ELF-1 (cell line): ENCODE data around the gene EIF2B1.
"Not testable (repeated sequence)": the region's sequence is repeated elsewhere in the genome, so short reads cannot be mapped to it uniquely, and the experiment has no call there.

Source experiments
- DNase-seq: peaks from one replicate; pipeline ENCODE4 v3.0.0-alpha.2; 2016; ENCODE audit warnings: low read depth, low spot score

EIF2B1 gene

DNA sequence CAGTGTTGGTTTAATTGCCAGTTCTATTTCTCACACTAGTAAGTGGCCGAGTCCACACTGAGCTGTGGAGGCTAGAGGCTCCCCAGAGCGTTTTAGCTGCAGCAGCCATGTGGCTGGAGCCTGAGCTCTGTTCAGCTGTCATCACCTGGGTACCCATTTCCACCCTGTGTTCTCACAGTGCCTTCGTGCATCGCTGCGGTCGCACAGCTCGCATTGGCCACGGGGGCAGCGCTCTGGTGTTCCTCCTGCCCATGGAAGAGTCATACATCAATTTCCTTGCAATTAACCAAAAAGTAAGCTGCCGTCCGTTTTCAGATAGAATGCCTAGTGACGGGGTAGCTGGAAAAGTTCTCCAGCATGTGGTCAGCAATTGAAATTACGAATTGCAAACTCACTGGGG is 15.9 kb downstream of the EIF2B1 start:
- DNase-seq: no peak

DNA sequence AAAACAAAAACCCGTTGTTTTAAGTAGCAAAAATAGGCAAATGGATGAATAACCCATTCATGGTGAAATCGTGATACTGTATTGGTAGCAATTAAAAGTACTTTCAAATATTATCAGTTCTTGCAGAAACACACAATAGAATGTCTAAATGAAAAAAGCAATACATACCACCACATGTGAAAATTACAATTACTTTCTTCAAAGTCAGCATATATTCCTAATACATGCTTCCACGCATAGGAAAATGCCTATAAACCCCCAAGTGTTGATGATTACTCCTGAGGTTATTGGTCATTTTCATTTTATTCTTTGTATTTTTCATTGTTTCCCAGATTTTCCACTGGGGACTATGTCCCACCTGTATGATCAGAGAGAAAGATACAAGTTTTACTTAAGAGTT is 16.3 kb downstream of the EIF2B1 start:
- no peak for DNase-seq

DNA sequence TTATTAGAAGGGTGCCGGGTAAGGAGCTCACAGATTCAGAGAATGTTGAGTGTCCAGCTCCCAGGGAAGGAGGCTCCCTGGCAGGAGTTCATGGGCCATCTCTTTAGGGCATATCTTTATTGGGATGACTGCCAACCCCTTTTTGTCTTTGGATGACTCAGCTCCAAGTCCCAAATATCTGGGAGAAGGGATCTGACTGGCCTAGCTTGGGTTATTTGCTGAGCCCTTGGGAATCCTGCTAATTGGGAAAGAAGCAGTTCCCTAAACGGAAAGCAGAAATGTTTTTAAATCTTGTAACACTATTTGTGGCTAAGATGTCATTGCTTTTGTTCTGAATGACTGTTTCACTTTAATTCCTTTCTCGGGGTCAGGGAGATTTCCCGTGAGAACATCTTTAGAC is 19.0 kb downstream of the EIF2B1 start:
- no peak for DNase-seq

DNA sequence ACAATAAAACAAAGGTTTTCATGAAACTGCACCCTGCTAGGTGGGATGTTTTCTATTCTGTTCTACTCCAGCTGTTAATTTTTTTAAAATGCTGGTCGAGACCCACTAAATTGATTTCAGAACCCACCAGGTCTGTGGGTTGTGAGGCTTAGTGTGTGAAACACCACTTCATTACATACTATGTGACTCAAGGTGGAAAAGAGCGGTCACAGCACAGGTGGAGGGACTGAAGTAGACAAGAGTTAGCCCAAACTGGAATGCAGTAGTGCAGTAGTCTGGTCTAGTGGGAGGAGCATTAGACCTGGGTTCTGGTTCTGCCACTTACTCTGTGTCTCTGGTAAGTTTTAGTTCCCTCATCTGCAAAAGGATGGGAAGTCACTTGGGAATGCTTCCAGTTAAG is 19.4 kb downstream of the EIF2B1 start:
- no peak for DNase-seq

DNA sequence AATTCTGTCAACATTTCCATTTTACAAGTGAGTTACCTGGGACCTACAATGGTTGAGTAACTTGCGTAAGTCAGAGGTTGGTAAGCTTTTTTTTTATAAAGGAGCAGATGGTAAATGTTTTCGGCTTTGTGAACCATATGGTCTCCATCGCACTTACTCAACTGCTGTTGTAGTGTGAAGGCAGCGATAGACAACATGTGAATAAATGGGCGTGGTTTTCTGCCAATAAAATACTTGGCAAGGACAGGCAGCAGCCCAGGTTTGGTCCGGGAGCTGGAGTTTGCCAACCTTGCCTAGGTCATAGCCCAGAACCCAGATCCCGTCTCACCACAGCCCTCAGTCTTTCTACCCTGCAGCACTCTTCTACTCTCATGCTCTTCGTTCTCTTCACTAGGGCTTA is 25.3 kb downstream of the EIF2B1 start:
- DNase-seq: no peak

DNA sequence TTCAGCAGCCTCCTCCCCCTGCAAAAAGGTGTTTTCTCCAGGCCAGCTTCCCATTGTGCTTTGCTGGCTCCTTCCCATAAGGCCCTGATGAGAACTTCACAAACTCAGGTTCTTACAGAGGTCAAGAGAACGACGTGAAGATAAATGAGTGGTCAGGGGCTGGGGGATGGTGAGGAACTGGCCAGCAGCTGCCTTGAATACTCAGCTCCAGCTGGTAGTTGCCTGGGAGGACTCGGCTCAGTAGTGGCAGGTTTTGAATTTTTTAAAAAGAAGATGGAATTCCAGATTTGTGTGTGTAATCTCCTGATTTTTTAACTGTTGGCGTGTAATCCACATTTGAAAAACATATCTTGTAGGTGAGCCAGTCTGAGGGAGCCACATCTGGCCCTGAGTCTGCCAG is 25.7 kb downstream of the EIF2B1 start:
- DNase-seq: no peak

DNA sequence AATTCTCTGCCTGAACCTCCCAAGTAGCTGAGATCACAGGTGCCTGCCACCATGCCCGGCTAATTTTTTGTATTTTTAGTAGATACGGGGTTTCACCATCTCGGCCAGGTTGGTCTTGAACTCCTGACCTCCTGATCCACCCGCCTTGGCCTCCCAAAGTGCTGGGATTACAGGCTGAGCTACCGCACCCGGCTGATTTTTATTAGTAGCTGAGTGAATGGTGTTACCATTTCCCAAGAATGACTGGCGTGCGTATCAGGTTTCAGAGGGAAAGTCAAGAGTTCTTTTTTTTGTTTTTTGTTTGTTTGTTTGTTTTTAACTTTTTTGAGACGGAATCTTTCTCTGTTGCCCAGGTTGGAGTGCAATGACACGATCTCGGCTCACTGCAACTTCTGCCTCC is 30.0 kb downstream of the EIF2B1 start:
- DNase-seq: not testable (repeated sequence)

DNA sequence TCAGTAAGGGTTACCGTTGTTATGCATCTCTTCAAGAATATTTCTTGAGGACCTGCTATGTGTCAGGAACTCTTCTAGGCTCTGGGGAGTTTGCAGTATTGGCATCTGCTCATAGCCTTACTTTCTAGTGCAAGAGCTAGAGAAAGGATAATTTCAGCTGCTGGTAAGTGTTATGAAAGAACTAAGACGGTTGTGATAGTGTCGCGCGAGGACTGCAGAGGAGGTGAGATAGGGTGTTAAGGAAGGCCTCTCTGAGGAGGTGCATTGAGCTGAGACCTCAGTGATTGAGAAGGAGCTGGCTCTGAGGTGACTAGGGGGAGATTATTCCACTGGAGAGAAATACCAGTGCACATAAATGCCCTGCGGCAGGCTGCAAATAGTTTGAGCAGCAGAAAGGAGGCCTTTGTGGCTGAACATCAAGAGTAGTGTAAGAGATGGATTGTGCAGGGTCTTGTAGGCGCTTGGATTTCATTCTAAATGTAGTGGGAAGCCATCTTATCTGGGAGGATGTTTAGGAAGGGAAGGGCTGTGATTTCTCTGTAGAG is 30.8 kb downstream of the EIF2B1 start:
- peak; percentile 14 for DNase-seq

DNA sequence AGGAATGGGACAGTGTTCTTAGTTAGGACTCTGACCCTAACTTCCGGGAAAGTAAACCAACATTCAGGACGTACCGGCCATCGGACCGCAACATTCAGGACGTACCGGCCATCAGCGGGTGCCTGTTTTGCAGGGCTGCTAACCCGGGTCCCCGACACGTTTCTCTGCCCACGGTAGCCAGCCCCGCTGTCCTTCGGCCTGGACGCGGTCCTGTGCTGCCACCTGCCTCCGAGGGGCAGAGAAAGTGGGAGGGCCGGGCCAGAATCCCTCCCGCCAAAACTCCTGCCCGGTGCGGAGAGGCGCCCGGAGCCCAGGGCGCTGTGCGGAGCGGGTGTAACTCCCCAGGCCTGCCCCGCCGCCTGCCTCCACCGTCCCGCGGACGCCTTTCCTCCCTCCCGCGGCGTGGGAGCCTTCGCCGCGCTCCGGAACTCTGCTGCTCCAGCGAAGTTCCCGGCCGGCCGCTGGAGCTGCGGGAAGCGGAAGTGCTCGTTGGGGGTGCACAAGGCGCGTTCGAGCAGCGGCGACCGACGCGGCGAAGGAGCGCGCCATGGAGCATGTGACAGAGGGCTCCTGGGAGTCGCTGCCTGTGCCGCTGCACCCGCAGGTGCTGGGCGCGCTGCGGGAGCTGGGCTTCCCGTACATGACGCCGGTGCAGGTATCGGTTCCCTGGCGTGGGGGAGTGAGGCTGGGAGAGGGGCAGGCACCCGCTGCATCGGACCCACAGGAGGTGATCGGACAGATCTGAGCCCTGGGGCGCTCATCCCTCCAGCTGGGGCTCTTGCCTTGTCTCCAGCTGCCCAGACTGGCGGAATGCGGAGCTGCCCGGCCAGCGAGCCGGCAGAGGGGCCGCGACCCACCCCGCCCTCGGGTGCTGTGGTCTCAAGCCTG is 31.6 kb downstream of the EIF2B1 start, which contains the start of gene DDX55:
DDX55 (plus strand) TSS at position 498 of the 888 bp plus-strand sequence; CDS start at position 548, 50 bp downstream.
- DNase-seq: peak; percentile 91

DNA sequence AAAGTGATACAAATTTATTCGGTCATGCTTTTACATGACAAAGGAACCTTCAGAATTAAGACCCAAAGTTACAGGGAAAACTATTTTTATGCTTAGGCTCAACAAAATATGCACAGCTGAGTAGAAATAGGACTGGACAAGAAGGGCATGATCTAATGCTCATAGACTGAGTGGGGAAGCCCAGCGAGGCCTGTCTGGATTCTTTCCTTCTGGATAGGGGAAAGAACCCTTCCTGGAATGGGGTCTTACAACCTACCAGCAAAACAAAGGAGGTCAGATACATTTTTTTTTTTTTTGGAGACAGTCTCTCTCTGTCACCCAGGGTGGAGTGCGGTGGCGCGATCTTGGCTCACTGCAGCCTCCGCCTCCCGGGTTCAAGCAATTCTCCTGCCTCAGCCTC is 33.8 kb downstream of the EIF2B1 start:
- no peak for DNase-seq

DNA sequence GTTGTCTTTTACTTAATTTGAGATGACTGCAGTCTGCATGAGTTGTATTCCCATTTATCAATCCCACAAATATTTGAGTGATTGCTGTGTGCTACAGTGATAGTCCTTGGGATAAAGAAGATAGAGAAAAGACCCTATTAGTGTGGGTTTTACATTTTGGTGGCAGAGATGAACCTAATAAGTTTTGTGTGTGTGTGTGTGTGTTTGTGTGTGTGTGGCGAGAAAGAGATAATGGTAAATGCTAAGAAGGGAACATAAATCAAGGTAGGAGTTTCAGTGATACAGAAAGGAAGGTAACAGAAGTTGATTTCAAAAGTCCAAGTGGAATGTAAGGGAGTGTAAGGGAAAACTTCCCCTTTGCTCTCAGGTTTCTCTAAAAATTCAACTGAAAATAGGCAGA is 34.2 kb downstream of the EIF2B1 start:
- no peak for DNase-seq

DNA sequence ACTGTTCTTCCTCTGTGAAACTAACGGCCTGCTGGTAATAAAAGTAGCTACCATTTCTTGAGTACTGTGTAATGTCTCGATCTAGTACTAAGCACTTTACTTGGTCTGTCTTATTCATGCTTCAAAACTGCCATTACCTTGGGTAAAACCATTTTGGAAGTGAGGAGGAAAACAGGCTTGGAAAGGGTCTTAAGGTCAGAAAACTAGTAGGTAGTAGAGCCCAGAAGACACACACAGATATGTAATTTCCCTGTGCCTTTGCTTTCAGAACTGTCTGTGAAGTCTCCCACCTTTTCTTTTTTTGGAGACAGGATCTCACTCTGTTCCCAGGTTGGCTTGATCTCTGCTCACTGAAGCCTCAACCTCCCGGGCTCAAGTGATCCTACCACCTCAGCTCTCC is 35.0 kb downstream of the EIF2B1 start:
- no peak for DNase-seq

DNA sequence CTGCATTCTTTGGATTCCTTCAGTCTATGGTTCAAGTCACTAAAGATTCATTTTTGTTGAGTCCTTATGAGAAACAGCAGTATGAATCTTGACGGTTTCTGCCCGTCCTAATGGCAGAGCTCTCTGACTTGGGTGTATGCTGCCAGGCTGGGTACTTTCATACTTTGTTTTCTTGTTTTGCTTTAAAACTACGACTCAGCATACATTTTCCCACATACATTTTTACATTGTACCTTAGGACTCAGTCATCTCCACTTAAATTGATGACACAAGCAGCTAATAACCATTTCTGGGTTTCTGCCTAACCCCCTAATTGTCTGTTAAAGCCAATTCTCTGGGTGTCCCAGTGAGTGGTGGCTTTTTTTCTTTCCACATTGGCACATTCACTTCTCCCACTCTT is 36.4 kb downstream of the EIF2B1 start:
- no peak for DNase-seq

DNA sequence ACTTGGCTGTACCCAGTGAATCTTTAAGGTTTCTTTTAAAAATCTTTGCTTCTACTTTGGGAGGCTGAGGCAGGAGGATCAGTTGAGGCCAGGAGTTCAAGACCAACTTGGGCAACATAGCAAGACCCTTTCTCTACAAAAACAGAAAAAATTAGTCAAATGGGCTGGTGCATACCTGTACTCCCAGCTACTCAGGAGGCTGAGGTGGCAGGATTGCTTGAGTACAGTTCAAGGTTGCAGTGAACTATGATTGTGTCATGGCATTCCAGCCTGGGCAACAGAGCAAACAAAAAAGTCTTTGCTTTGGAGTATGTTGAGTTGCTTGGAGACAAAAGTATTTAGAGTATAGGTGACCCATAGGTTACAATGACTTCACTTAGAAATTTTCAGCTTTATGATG is 37.8 kb downstream of the EIF2B1 start:
- no peak for DNase-seq

DNA sequence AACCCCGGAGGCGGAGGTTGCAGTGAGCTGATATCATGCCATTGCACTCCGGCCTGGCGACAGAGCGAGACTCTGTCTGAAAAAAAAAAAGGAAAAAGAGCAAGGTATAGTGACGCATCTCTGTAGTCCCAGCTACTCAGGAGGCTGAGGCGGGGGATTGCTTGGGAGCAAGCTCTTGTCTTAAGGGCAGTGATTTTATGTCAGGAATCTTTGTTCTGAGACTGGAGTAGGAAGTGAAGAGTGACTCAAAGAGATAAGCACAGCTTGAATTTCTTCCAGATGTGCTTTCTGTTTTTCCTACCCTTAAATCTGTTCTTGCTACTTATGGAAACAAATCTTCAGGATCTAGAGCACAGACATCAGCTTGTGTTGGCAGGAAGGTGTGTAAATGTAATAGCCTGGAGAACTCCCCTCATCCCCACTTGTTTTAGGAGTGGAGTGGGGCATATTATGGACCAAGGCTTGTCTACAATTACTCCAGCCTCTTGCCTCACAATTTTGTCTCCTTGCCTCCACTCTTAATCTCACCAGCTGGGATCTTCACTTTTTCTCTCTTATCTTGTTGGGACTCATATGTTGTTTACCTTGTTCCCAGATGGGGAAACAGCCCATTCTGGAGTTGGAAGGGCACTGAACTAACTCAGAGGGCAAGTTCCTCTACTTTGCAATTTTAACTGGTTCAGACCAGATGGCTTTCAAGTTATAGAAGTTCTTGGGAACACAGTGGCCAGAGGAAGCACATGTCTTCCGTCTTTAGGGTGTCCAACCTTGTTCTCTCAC is 41.6 kb downstream of the EIF2B1 start:
- DNase-seq: no peak

DNA sequence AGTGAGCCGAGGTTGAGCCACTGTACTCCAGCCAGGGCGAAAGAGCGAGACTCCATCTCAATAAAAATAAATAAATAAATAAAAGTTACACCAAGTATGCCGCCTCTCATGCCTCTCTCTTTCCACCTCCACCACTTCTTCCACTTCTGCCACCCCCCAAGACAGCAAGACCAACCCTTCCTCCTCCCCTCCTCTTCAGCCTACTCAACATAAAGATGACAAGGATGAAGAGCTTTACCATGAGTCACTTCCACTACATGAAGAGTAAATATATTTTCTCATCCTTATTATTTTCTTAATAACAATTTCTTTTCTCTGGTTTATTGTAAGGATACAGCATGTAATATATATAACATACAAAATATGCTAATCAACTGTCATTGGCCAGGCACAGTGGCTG is 52.7 kb downstream of the EIF2B1 start:
- DNase-seq: no peak

DNA sequence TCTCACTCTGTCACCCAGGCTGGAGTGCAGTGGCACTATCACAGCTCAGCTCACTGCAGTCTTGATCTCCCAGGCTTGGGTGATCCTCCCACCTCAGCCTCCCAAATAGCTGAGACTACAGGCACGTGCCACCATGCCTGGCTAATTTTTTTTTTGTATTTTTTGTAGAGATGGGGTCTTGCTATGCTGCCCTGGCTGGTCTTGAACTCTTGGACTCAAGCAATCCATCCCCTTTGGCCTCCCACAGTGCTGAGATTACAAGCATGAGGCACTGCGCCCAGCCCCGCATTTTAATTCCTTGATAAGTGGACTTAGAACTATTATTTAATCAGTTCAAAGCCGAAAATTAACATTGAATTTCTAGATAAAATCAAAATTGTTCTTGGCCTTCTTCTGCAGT is 54.7 kb downstream of the EIF2B1 start:
- not testable (repeated sequence) for DNase-seq

DNA sequence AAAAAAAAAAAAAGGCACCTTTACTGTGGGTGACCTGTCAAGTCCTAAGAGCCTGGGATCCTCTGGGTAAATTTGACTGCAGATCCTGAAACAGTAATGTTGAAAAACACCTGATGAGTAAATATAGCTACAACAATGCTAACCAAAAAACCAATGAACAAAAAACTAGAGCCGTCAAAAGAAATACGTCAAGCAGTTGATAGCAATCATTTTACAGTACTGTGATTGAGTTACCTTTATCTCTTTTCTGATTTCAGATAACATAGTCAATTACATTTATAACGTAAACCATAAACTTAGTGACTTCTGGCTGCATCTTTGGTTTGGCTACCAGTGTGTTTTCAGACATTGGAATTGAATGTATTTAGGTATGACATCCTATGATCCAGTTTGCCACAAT is 55.2 kb downstream of the EIF2B1 start:
- DNase-seq: no peak

DNA sequence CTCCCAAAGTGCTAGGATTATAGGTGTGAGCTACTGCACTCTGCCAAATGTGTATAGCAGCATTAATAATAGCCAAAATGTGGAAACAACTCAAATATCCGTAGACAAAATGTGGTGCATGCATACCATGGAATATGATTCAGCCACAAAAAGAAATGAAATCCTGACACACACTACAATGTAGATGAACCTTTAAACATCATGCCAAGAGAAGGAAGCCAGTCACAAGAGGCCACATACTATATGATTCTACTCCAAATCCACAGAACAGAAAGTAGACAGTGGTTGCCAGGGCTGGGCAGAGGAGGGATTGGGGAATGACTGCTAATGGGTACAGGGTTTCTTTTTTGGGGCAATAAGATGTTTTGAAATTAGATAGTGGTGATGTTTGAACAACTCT is 56.9 kb downstream of the EIF2B1 start:
- DNase-seq: no peak

DNA sequence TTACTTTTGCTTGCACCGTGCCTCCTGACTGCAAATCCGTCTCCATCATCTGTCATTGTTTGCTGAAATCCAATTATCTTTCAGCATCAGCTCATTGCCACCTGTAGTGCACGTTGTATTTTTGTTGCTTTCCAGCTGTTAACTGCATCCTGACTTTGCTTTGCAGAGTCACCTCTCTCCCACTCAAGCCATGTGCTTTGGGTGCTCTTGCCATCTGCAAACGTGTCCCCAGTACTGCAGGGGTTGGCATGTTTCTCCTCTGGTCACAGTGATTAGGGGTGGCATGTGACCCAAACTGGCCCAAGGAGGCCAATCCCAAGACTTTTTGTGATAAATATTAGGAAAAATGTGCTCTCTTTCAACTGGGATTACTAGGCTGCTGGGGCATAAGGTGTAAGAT is 59.6 kb downstream of the EIF2B1 start:
- no peak for DNase-seq

DNA sequence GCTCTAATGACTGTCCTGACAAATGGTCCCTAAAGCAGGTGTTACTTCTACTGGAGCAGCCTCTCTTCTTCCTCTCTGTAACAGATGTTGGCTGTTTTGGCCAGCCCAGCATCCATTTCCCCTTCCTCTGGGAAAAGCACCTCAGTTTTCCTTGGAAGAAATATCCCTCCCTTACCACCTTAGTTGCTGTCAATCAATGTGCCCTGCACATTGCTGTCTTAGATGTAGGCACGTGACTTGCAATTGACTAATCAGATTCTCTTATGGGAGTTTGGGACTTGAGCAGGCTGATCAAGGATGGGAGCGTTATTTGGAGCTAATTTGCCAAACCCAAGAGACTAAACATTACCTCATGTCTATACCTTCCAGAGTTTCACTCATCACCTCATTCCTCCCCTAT is 61.1 kb downstream of the EIF2B1 start:
- DNase-seq: no peak

DNA sequence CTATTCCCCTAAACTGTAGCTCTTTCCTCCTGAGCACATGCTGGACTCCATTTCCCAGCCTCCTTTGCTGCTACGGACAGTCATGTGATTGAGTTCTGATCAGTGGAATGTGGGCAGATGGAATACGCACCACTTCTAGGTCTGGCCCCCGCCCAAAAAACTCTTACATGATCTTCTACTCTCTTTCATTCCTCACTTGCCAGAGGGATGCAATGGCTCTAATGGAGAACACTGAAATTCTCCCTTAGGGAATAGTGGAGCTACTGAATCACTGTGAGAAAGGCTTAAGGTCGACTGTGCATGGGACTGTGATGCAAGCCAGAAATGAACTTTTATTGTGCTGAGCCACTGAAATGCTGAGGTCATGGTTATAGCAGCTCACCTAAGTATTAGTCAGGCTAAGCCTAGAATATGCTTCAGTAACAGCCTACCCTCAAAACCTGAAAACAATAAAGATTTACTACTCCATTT is 62.1 kb downstream of the EIF2B1 start:
- DNase-seq: peak; percentile 33
